ENCODE measurements around the gene SYS1.

- TF ChIP-seq CTCF (IDR thresholded peaks at IDR 0.05; ENCODE audit: low read length) (no peak), EZH2 (optimal IDR thresholded peaks at IDR 0.05; ENCODE audit: low read depth, low read length) (no peak), EZH2phosphoT487 (IDR thresholded peaks at IDR 0.05; ENCODE audit: low read length) (no peak)
These were observed 14.3 kb downstream of the SYS1 start for GRCh38 chr20:45377269-45377668.

Measured in MM.1S (cell line).